OCI-LY7 (cell line): ENCODE data around the gene ZFHX3. TPM values are rescaled to one million over a fixed set of nuclear protein-coding genes. Genes with fewer than 3 reads are reported as not detected.

Experiments
- BruUV-seq: library from RNA; stranded (reverse); fragments of 400-500 nt; replicated peaks from 2 replicates; lab custom pipeline; 2021; lab: Mats Ljungman, UMichigan
- CTCF ChIA-PET: fragments of 300-600 bp; sonication (Branson Sonifier 250); formaldehyde crosslinking; loops from one replicate; lab custom pipeline; 2022; ENCODE audit warnings: antibody characterized with exemption; ENCODE audit not compliant: unreplicated experiment; lab: Charles Lee
- POLR2A ChIA-PET: fragments of 300-600 bp; sonication (Branson Sonifier 250); formaldehyde crosslinking; loops from one replicate; lab custom pipeline; 2022; ENCODE audit warnings: antibody characterized with exemption; lab: Charles Lee
- DNase-seq: peaks from one replicate; pipeline ENCODE4 v3.0.0-alpha.2; 2015; ENCODE audit warnings: low spot score
- H2AFZ ChIP-seq: fragments of 200-600 bp; sonication (generic), shearing (Covaris generic); 2 replicates; pipeline ENCODE4 v1.6.1; 2014; ENCODE audit warnings: mild to moderate bottlenecking, antibody characterized with exemption, low read length, moderate library complexity
- H3K27ac ChIP-seq: fragments of 200-600 bp; sonication (generic); 2 replicates; pipeline ENCODE4 v1.5.1; 2014; ENCODE audit warnings: mixed run types, low read depth, mild to moderate bottlenecking, moderate library complexity, low read length, inconsistent platforms; ENCODE audit not compliant: poor library complexity, severe bottlenecking
- H3K36me3 ChIP-seq: fragments of 200-600 bp; sonication (generic); 2 replicates; pipeline ENCODE4 v1.6.1; 2014; ENCODE audit warnings: mild to moderate bottlenecking, antibody characterized with exemption, low read length, moderate library complexity, mixed read lengths; ENCODE audit not compliant: insufficient read depth
- H3K4me1 ChIP-seq: fragments of 200-600 bp; sonication (generic); 2 replicates; pipeline ENCODE4 v1.5.1; 2014; ENCODE audit warnings: mild to moderate bottlenecking, low read length; ENCODE audit not compliant: insufficient read depth, poor library complexity, severe bottlenecking
- H3K4me2 ChIP-seq: fragments of 200-600 bp; sonication (generic); 2 replicates; pipeline ENCODE4 v1.6.1; 2014; ENCODE audit warnings: mild to moderate bottlenecking, low read length
- H3K4me3 ChIP-seq: fragments of 200-600 bp; sonication (generic); 2 replicates; pipeline ENCODE4 v1.5.1; 2014; ENCODE audit warnings: mild to moderate bottlenecking, low read depth, low read length; ENCODE audit not compliant: poor library complexity, severe bottlenecking
- H3K79me2 ChIP-seq: fragments of 200-600 bp; sonication (generic); 2 replicates; pipeline ENCODE4 v1.6.1; 2016; ENCODE audit warnings: low read depth, mild to moderate bottlenecking, low read length, moderate library complexity, mixed read lengths; ENCODE audit not compliant: insufficient read depth
- H3K9me2 ChIP-seq: fragments of 200-600 bp; sonication (generic); 2 replicates; pipeline ENCODE4 v1.6.1; 2016; ENCODE audit warnings: mild to moderate bottlenecking, low read length, mixed read lengths; ENCODE audit not compliant: insufficient read depth
- H3K9me3 ChIP-seq: fragments of 200-600 bp; sonication (generic); 2 replicates; pipeline ENCODE4 v1.6.1; 2014; ENCODE audit warnings: mild to moderate bottlenecking, mixed run types, low read length, mixed read lengths
- H4K20me1 ChIP-seq: fragments of 200-600 bp; sonication (generic); 2 replicates; pipeline ENCODE4 v1.6.1; 2014; ENCODE audit warnings: mild to moderate bottlenecking, antibody characterized with exemption, low read length, moderate library complexity, mixed read lengths; ENCODE audit not compliant: insufficient read depth
- CTCF ChIP-seq: fragments of 200-600 bp; sonication (generic); conservative IDR thresholded peaks from 2 replicates; pipeline ENCODE4 v1.5.1; 2014; ENCODE audit warnings: mild to moderate bottlenecking, antibody characterized with exemption, low read length, moderate library complexity, mixed read lengths
- EZH2phosphoT487 ChIP-seq: fragments of 200-600 bp; sonication (generic); IDR thresholded peaks from 2 replicates; pipeline ENCODE4 v1.6.1; 2018; ENCODE audit warnings: low read depth, borderline replicate concordance, mild to moderate bottlenecking, mixed run types, antibody characterized with exemption, low read length, moderate library complexity, mixed read lengths
- intact Hi-C: fragments of 100-400 bp; cut with micrococcal nuclease; formaldehyde crosslinking; loops from one replicate; pipeline ENCODE4 v1.10.0; 2022; ENCODE audit not compliant: unreplicated experiment
- total RNA-seq, 2 experiments: library from RNA; depleted of rRNA in 1 of 2; stranded (reverse); fragments of >200 nt in 1 of 2; shearing (Covaris generic) in 1 of 2; gene quantifications; 2 replicates each; pipeline ENCODE4 v1.2.3, GENCODE V29; 2014 to 2022

ZFHX3 gene
- total RNA-seq, 2 experiments from 2014 or later = 1.3 to 6.2 TPM

DNA sequence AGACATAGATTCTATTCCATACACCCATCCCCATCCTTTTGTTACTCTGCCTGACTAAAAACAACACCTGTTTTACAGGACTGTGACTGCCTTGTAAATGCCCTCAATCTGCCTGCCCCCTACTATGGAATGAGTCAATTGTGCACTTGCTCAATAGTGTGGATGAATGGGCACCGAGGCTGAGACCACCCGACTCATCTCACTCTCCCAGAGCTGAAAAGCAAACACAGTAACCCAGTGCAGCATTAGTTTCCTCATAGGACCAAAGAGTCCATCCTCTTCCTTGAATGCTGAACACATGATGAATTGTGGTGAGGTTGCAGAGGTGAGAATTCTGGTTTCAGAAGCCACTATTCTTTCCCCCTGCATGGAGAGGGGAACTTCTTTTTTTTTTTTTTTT is 233.7 kb downstream of the ZFHX3 start:
- H3K27ac ChIP-seq = no peak overlapping the region
- no peak overlapping the region for H3K4me2 ChIP-seq
- H3K4me1 ChIP-seq = no peaks in the 10 kb centered on the region
- TF ChIP-seq EZH2phosphoT487 = no peak
- DNase-seq = no peak
- ChIA-PET CTCF (no interaction called here), POLR2A (interaction anchor here (0.6 kb wide), 1 partner anchor 248 kb away, joined by 3 read pairs; no protein-coding TSS in a partner anchor)
- no peak overlapping the region for H3K4me3 ChIP-seq
- H3K9me3 ChIP-seq = no peaks in the 10 kb centered on the region
- intact Hi-C loops = no loop called here
- H4K20me1 ChIP-seq = no peaks in the 10 kb centered on the region
- no peaks in the 10 kb centered on the region for H3K9me2 ChIP-seq
- H2AFZ ChIP-seq = no peak overlapping the region
- BruUV-seq = no TSS peak
- no peaks in the 10 kb centered on the region for H3K36me3 ChIP-seq
- H3K79me2 ChIP-seq = no peaks in the 10 kb centered on the region

DNA sequence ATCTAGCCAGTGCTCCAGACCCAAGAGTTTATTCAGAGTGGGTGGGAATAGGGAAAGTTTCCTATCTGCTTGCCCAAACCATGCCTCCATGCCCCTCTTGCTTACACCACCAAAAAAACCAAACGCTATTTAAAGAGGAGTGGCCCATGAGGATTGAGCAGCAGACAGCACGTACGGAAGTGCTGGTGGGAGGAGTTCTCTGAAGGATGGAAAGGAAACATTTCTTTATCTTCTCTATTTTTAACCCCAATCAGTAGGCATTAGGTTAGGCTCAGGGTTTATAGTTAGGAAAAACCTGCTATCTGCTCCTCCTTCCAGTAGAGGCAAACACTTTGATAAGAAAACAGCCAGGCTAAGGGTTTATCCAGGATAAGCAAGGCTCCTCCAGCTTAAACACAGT is 235.3 kb downstream of the ZFHX3 start:
- H3K36me3 ChIP-seq = no peaks in the 10 kb centered on the region
- TF ChIP-seq EZH2phosphoT487 (no peak), CTCF (no peak)
- no peak overlapping the region for H3K27ac ChIP-seq
- BruUV-seq = no TSS peak
- H3K9me2 ChIP-seq = no peaks in the 10 kb centered on the region
- ChIA-PET CTCF (no interaction called here), POLR2A (no interaction called here)
- intact Hi-C loops = no loop called here
- H3K9me3 ChIP-seq = no peaks in the 10 kb centered on the region
- no peak overlapping the region for H3K4me2 ChIP-seq
- no peak overlapping the region for H2AFZ ChIP-seq
- no peaks in the 10 kb centered on the region for H3K4me1 ChIP-seq
- H3K4me3 ChIP-seq = no peak overlapping the region
- H4K20me1 ChIP-seq = no peaks in the 10 kb centered on the region
- no peaks in the 10 kb centered on the region for H3K79me2 ChIP-seq
- DNase-seq = no peak

- no peak overlapping the region for H3K4me2 ChIP-seq
- POLR2A ChIA-PET = no interaction called here
These were observed 236.1 kb downstream of the ZFHX3 start for GRCh38 chr16:72811876-72812275.

More at GRCh38 chr16:72811876-72812275, 236.1 kb downstream of the ZFHX3 start:
- Histone ChIP-seq H3K36me3 (no peaks in the 10 kb centered on the region), H3K27ac (no peak overlapping the region), H2AFZ (no peak overlapping the region), H3K4me1 (no peaks in the 10 kb centered on the region), H3K4me3 (no peak overlapping the region), H3K79me2 (no peaks in the 10 kb centered on the region), H4K20me1 (no peaks in the 10 kb centered on the region), H3K9me3 (no peaks in the 10 kb centered on the region), H3K9me2 (no peaks in the 10 kb centered on the region)
- BruUV-seq = no TSS peak
- no peak for DNase-seq
- TF ChIP-seq EZH2phosphoT487 = no peak
- TF ChIP-seq CTCF = no peak
- intact Hi-C loops = no loop called here
- CTCF ChIA-PET = interaction anchor here (0.6 kb wide), 1 partner anchor 33 kb away, joined by 3 read pairs; no protein-coding TSS in a partner anchor
